ENCODE measurements around the gene COMT. TPM values are rescaled to one million over a fixed set of nuclear protein-coding genes. Genes with fewer than 3 reads are reported as not detected.

COMT gene
- total and polyA plus RNA-seq, 8 donors, result 25.1 to 174 (median 103) TPM

GRCh38 chr22:19929586-19930550 is 11.7 kb upstream of the COMT start:
- intact Hi-C loops (cut with DNase I; ENCODE audit: low total_unique reads), result no loop called here
- WGBS, 5 donors, result 86 to 93% (median 91%) methylated on average over 20 to 21 of the region's 21 CpGs

GRCh38 chr22:19930551-19931486 is 10.8 kb upstream of the COMT start:
- TF ChIP-seq CTCF (IDR thresholded peaks at IDR 0.05) (no peak), POLR2A (IDR thresholded peaks at IDR 0.05) (no peak), POLR2AphosphoS5 (IDR thresholded peaks at IDR 0.05) (no peak), EP300 (IDR thresholded peaks at IDR 0.05) (no peak)
- 82 to 90% (median 87%) methylated on average over 20 to 21 of the region's 21 CpGs for WGBS, 5 donors

More at GRCh38 chr22:19929586-19930550, 11.7 kb upstream of the COMT start:
- Histone ChIP-seq H3K36me3 (peaks cover 0 to 22% (median 15%) of the 10 kb centered on the region in 4 donors), H3K9me3 (peaks cover 0 to under 1% (median 0%) of the 10 kb centered on the region in 4 donors), H3K4me1 (peaks cover 7 to 24% (median 22%) of the 10 kb centered on the region in 4 donors), H3K27ac (no peak overlapping the region), H3K27me3 (no peaks in the 10 kb centered on the region), H3K4me3 (no peak overlapping the region)
- no peak for DNase-seq
- TF ChIP-seq EP300 (IDR thresholded peaks at IDR 0.05) (no peak), CTCF (IDR thresholded peaks at IDR 0.05) (no peak), POLR2AphosphoS5 (IDR thresholded peaks at IDR 0.05) (no peak), POLR2A (IDR thresholded peaks at IDR 0.05) (no peak)

GRCh38 chr22:19931514-19931913 is 10.1 kb upstream of the COMT start:
- Histone ChIP-seq H3K27ac (no peak overlapping the region), H3K4me3 (no peak overlapping the region), H3K36me3 (peaks cover 0 to 35% (median 15%) of the 10 kb centered on the region in 4 donors), H3K4me1 (peaks cover 7 to 34% (median 22%) of the 10 kb centered on the region in 4 donors), H3K27me3 (no peaks in the 10 kb centered on the region), H3K9me3 (peaks cover 0 to 12% (median 0%) of the 10 kb centered on the region in 4 donors)
- TF ChIP-seq CTCF (IDR thresholded peaks at IDR 0.05) (no peak), POLR2A (IDR thresholded peaks at IDR 0.05) (no peak), POLR2AphosphoS5 (IDR thresholded peaks at IDR 0.05) (no peak), EP300 (IDR thresholded peaks at IDR 0.05) (no peak)
- no peak for DNase-seq
- intact Hi-C loops (cut with DNase I; ENCODE audit: low total_unique reads), result no loop called here
- WGBS, 5 donors, result 95 to 100% (median 97%) methylated on average over 8 of the region's 8 CpGs

More at GRCh38 chr22:19930551-19931486, 10.8 kb upstream of the COMT start:
- Histone ChIP-seq H3K36me3 (peaks cover 0 to 31% (median 15%) of the 10 kb centered on the region in 4 donors), H3K9me3 (peaks cover 0 to 10% (median 0%) of the 10 kb centered on the region in 4 donors), H3K4me1 (peaks cover 7 to 29% (median 22%) of the 10 kb centered on the region in 4 donors), H3K27me3 (no peaks in the 10 kb centered on the region), H3K4me3 (no peak overlapping the region), H3K27ac (no peak overlapping the region)
- no peak for DNase-seq
- intact Hi-C loops (cut with DNase I; ENCODE audit: low total_unique reads), result no loop called here
